ENCODE results near the gene MET. TPM values are rescaled to one million over a fixed set of nuclear protein-coding genes. Genes with fewer than 3 reads are reported as not detected.

Gene MET
- total RNA-seq, 2 donors from 2014 or later = 2.5 to 7.3 TPM

DNA sequence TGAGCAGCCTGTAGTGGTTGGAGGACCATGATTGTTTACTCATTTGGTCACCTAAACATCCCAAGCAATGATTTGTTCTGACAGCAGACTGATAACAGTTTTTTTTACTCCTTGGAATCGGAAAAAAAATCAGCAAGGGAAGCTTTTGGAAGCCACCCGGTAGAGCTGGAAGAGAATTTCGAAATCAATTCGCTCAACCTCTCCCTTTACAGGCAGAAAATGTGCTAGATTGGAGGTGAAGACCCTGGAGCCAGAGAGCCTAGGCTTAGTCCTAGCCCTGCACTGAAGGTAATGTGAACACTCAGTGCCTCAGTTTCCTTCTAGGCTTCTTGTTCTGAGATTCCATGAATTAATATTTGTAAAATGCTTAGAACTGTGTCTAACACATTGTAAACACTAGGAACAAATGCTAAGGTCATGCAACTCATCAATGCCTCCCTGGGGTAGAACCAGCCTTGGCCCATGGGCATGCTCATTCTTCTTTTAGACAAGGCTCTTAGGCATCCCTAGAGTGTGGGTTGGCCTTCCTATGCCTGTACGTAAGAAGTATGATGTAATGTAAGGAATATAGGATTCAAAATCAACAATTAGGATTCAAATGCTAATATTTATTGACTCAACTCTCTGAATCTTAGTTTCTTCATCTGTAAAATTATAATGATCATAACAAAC, 52.7 kb downstream of the MET start:
- H3K36me3 ChIP-seq (ENCODE audit: control insufficient read depth, insufficient read depth, low read length) = no peaks in the 10 kb centered on the region
- H3K27ac ChIP-seq (ENCODE audit: low read depth, low read length) = no peak overlapping the region
- no peak overlapping the region for H3K9ac ChIP-seq (ENCODE audit: extremely low read depth, low read length, poor library complexity, severe bottlenecking)
- peaks cover 30% of the 10 kb centered on the region for H3K4me1 Mint-ChIP-seq
- peaks cover 15% of the 10 kb centered on the region for H3K4me1 ChIP-seq (ENCODE audit: control insufficient read depth, insufficient read depth, low read length)
- H3K4me3 ChIP-seq (ENCODE audit: low read length) = no peak overlapping the region
- no peak for TF ChIP-seq CTCF (conservative IDR thresholded peaks at IDR 0.05)
- H3K27me3 ChIP-seq (ENCODE audit: control insufficient read depth, insufficient read depth, low read length, poor library complexity, severe bottlenecking) = no peaks in the 10 kb centered on the region
- H3K9me3 ChIP-seq (ENCODE audit: control insufficient read depth, low read length) = no peaks in the 10 kb centered on the region
- peak overlapping the region; percentile 26 for H3K27ac Mint-ChIP-seq
- H3K9me3 Mint-ChIP-seq = no peaks in the 10 kb centered on the region
- WGBS, 2 experiments (ENCODE audit: insufficient coverage in 1 of 2, insufficient read length in 1 of 2) = 95% methylated on average over 5 of the region's 5 CpGs; no CpG with 5 or more reads in 1 of the 2 experiments
- no peaks in the 10 kb centered on the region for H3K27me3 Mint-ChIP-seq (ENCODE audit: insufficient read depth)
- no peaks in the 10 kb centered on the region for H3K36me3 Mint-ChIP-seq (ENCODE audit: low read depth)
- peak overlapping the region; percentile 60 for H3K4me3 Mint-ChIP-seq
- DNase-seq = no peak

DNA sequence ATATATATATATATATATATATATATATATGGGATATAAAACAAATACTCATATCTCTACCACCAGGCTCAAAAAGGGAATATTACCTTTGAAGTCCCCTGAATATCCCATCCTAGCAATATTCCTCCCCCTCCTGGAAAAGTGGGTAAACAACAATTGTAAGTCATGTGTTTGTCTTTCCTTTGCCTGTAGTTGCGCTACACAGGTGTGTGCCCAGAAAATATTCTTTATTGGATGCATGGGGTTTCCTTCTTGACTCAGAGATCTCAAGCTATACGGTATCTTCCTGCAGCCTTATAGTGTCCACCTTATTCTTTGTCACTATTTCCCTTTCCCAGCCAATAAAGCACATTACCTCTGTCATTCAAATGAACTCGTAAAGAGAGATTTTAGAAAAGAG, 54.2 kb downstream of the MET start:
- Mint-ChIP-seq H3K4me1 (peaks cover 39% of the 10 kb centered on the region), H3K36me3 (ENCODE audit: low read depth) (no peaks in the 10 kb centered on the region), H3K27ac (no peak overlapping the region), H3K9me3 (no peaks in the 10 kb centered on the region), H3K4me3 (no peak overlapping the region), H3K27me3 (ENCODE audit: insufficient read depth) (no peaks in the 10 kb centered on the region)
- no peak overlapping the region for H3K9ac ChIP-seq (ENCODE audit: extremely low read depth, low read length, poor library complexity, severe bottlenecking)
- H3K4me1 ChIP-seq (ENCODE audit: control insufficient read depth, insufficient read depth, low read length) = peaks cover 15% of the 10 kb centered on the region
- no peaks in the 10 kb centered on the region for H3K27me3 ChIP-seq (ENCODE audit: control insufficient read depth, insufficient read depth, low read length, poor library complexity, severe bottlenecking)
- no peak overlapping the region for H3K4me3 ChIP-seq (ENCODE audit: low read length)
- H3K36me3 ChIP-seq (ENCODE audit: control insufficient read depth, insufficient read depth, low read length) = no peaks in the 10 kb centered on the region
- no peaks in the 10 kb centered on the region for H3K9me3 ChIP-seq (ENCODE audit: control insufficient read depth, low read length)
- no peak overlapping the region for H3K27ac ChIP-seq (ENCODE audit: low read depth, low read length)
- TF ChIP-seq CTCF (conservative IDR thresholded peaks at IDR 0.05) = no peak
- no peak for DNase-seq
- WGBS, 2 experiments (ENCODE audit: insufficient coverage in 1 of 2, insufficient read length in 1 of 2) = 90 to 95% methylated on average over 3 of the region's 3 CpGs

DNA sequence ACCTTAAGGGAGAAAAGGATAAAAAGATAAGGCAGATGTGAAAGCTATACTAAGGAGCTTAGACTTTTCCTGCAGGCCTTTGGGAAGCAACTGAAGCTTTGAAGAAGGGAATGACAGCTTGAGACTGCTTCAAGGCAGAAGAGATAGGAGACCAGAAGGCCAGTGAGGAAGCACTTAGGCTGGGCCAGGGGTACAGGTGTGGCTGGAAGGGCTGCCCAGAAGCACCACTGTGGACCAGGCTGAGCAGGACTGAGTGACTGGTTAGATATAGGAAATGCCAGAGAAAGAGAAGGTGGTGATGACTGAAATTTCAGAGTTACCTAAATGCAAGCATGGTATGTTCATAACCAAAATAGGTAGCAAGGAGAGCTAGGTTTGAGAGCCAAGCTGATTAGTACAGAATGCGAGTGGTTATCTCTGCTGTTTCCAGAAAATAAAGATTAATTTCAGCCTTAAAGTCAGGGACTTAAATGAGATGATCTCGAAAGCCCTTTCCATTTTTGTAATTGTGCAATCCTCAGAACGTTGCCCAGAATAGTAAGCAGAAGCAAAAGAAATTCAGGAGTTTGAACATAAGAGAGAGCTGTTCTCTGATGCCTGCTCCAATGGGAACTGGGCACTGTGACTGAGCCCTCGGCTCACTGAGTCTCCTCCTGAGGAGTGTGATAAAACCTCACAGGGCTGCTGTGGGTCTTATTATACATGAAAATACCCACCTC, 54.9 kb downstream of the MET start:
- no peak overlapping the region for H3K27ac Mint-ChIP-seq
- Histone ChIP-seq H3K27ac (ENCODE audit: low read depth, low read length) (no peak overlapping the region), H3K36me3 (ENCODE audit: control insufficient read depth, insufficient read depth, low read length) (no peaks in the 10 kb centered on the region), H3K9me3 (ENCODE audit: control insufficient read depth, low read length) (no peaks in the 10 kb centered on the region), H3K9ac (ENCODE audit: extremely low read depth, low read length, poor library complexity, severe bottlenecking) (no peak overlapping the region), H3K4me3 (ENCODE audit: low read length) (no peak overlapping the region), H3K27me3 (ENCODE audit: control insufficient read depth, insufficient read depth, low read length, poor library complexity, severe bottlenecking) (no peaks in the 10 kb centered on the region), H3K4me1 (ENCODE audit: control insufficient read depth, insufficient read depth, low read length) (peaks cover 15% of the 10 kb centered on the region)
- 87 to 93% methylated on average over 3 to 4 of the region's 4 CpGs for WGBS, 2 experiments (ENCODE audit: insufficient coverage in 1 of 2, insufficient read length in 1 of 2)
- H3K4me3 Mint-ChIP-seq = no peak overlapping the region
- H3K9me3 Mint-ChIP-seq = no peaks in the 10 kb centered on the region
- TF ChIP-seq CTCF (conservative IDR thresholded peaks at IDR 0.05) = no peak
- no peaks in the 10 kb centered on the region for H3K27me3 Mint-ChIP-seq (ENCODE audit: insufficient read depth)
- H3K4me1 Mint-ChIP-seq = peaks cover 39% of the 10 kb centered on the region
- DNase-seq = no peak
- H3K36me3 Mint-ChIP-seq (ENCODE audit: low read depth) = no peaks in the 10 kb centered on the region
